H9 (cell line): ENCODE measurements around the gene LDLRAD4. TPM values are rescaled to one million over a fixed set of nuclear protein-coding genes. Genes with fewer than 3 reads are reported as not detected.

ENCODE experiments used
- DNase-seq: peaks from one replicate; pipeline ENCODE4 v3.0.0-alpha.2; 2017
- H2AFZ ChIP-seq: one replicate; pipeline ENCODE4 v1.6.1; 2013; ENCODE audit warnings: mild to moderate bottlenecking, low read length, control low read depth, moderate library complexity
- H2AK5ac ChIP-seq: 2 replicates; pipeline ENCODE4 v1.6.1; 2013; ENCODE audit warnings: low read length, control low read depth, mixed read lengths; ENCODE audit not compliant: insufficient read length
- H2BK120ac ChIP-seq: one replicate; pipeline ENCODE4 v1.6.1; 2013; ENCODE audit warnings: low read depth, mild to moderate bottlenecking, low read length, control low read depth, inconsistent platforms; ENCODE audit not compliant: poor library complexity, severe bottlenecking
- H2BK12ac ChIP-seq: 2 replicates; pipeline ENCODE4 v1.6.1; 2013; ENCODE audit warnings: low read length, control low read depth, mixed read lengths, low read depth; ENCODE audit not compliant: insufficient read length
- H2BK15ac ChIP-seq: 2 replicates; pipeline ENCODE4 v1.6.1; 2013; ENCODE audit warnings: low read depth, low read length, control low read depth
- H2BK20ac ChIP-seq: one replicate; pipeline ENCODE4 v1.6.1; 2013; ENCODE audit warnings: low read depth, mild to moderate bottlenecking, low read length, control low read depth, inconsistent platforms; ENCODE audit not compliant: poor library complexity, severe bottlenecking
- H2BK5ac ChIP-seq: 2 replicates; pipeline ENCODE4 v1.6.1; 2013; ENCODE audit warnings: low read length, control low read depth, mixed read lengths; ENCODE audit not compliant: insufficient read length
- H3K14ac ChIP-seq: 2 replicates; pipeline ENCODE4 v1.6.1; 2013; ENCODE audit warnings: low read length, control low read depth; ENCODE audit not compliant: insufficient read depth
- H3K18ac ChIP-seq: 2 replicates; pipeline ENCODE4 v1.6.1; 2013; ENCODE audit warnings: low read depth, mild to moderate bottlenecking, mixed read lengths, low read length, control low read depth; ENCODE audit not compliant: insufficient read length
- H3K23ac ChIP-seq: 2 replicates; pipeline ENCODE4 v1.6.1; 2013; ENCODE audit warnings: low read length, control low read depth, mixed read lengths, low read depth; ENCODE audit not compliant: insufficient read length
- H3K23me2 ChIP-seq: 2 replicates; pipeline ENCODE4 v1.6.1; 2013; ENCODE audit warnings: low read depth, mild to moderate bottlenecking, mixed read lengths, low read length, control low read depth; ENCODE audit not compliant: insufficient read length, poor library complexity, severe bottlenecking
- H3K27ac ChIP-seq: 2 replicates; pipeline ENCODE4 v1.5.1; 2013; ENCODE audit warnings: low read length, control low read depth, mixed read lengths, low read depth; ENCODE audit not compliant: insufficient read length
- H3K27me3 ChIP-seq: 2 replicates; pipeline ENCODE4 v1.6.1; 2013; ENCODE audit warnings: low read length, control low read depth, inconsistent platforms; ENCODE audit not compliant: insufficient read depth
- H3K4ac ChIP-seq: 2 replicates; pipeline ENCODE4 v1.6.1; 2013; ENCODE audit warnings: low read depth, mild to moderate bottlenecking, control low read depth, inconsistent platforms, low read length, moderate library complexity
- H3K4me1 ChIP-seq: 2 replicates; pipeline ENCODE4 v1.6.1; 2013; ENCODE audit warnings: low read length, control low read depth, inconsistent platforms; ENCODE audit not compliant: insufficient read depth
- H3K4me2 ChIP-seq: 2 replicates; pipeline ENCODE4 v1.6.1; 2013; ENCODE audit warnings: low read length, control low read depth, mixed read lengths; ENCODE audit not compliant: insufficient read length, insufficient read depth
- H3K56ac ChIP-seq: 2 replicates; pipeline ENCODE4 v1.6.1; 2013; ENCODE audit warnings: low read depth, mild to moderate bottlenecking, mixed read lengths, low read length, control low read depth; ENCODE audit not compliant: insufficient read length
- H3K79me1 ChIP-seq: 2 replicates; pipeline ENCODE4 v1.6.1; 2013; ENCODE audit warnings: low read depth, mild to moderate bottlenecking, moderate library complexity, low read length, control low read depth, inconsistent platforms; ENCODE audit not compliant: insufficient read depth, poor library complexity, severe bottlenecking
- H3K79me2 ChIP-seq: 2 replicates; pipeline ENCODE4 v1.6.1; 2013; ENCODE audit warnings: low read length, control low read depth, inconsistent platforms; ENCODE audit not compliant: insufficient read depth
- H3K9ac ChIP-seq: 2 replicates; pipeline ENCODE4 v1.6.1; 2013; ENCODE audit warnings: low read length, control low read depth, mixed read lengths; ENCODE audit not compliant: insufficient read length; ENCODE audit errors: extremely low read depth
- H3K9me3 ChIP-seq: one replicate; pipeline ENCODE4 v1.6.1; 2013; ENCODE audit warnings: low read depth, low read length, inconsistent platforms; ENCODE audit not compliant: control insufficient read depth
- H3T11ph ChIP-seq: one replicate; pipeline ENCODE4 v1.6.1; 2013; ENCODE audit warnings: mild to moderate bottlenecking, low read length, control low read depth, inconsistent platforms
- H4K20me1 ChIP-seq: one replicate; pipeline ENCODE4 v1.6.1; 2013; ENCODE audit not compliant: control insufficient read depth, insufficient read length, insufficient read depth
- H4K5ac ChIP-seq: 2 replicates; pipeline ENCODE4 v1.6.1; 2013; ENCODE audit warnings: low read depth, mild to moderate bottlenecking, mixed read lengths, low read length, control low read depth; ENCODE audit not compliant: insufficient read length
- H4K8ac ChIP-seq: replicated peaks from 2 replicates; pipeline ENCODE4 v1.6.1; 2013; ENCODE audit warnings: low read length, control low read depth, mixed read lengths, low read depth; ENCODE audit not compliant: insufficient read length
- H4K91ac ChIP-seq: 2 replicates; pipeline ENCODE4 v1.6.1; 2013; ENCODE audit warnings: low read depth, mild to moderate bottlenecking, moderate library complexity, mixed read lengths, low read length, control low read depth; ENCODE audit not compliant: insufficient read length
- H3K27ac Mint-ChIP-seq, 3 experiments: 2 replicates in 2 of 3; 3 replicates in 1 of 3; pipeline ENCODE4 v1.8.0; 2020 to 2021; ENCODE audit warnings: mixed read lengths in 3 of 3, mild to moderate bottlenecking in 1 of 3, moderate library complexity in 1 of 3
- H3K27me3 Mint-ChIP-seq: 2 replicates; pipeline ENCODE4 v1.8.0; 2021; ENCODE audit warnings: low read depth, mild to moderate bottlenecking, moderate library complexity, mixed read lengths
- H3K36me3 Mint-ChIP-seq, 3 experiments: 2 replicates in 2 of 3; 3 replicates in 1 of 3; pipeline ENCODE4 v1.8.0; 2020 to 2021; ENCODE audit warnings: low read depth in 3 of 3, mixed read lengths in 3 of 3; ENCODE audit not compliant: insufficient read depth in 1 of 3
- H3K4me1 Mint-ChIP-seq, 2 experiments: 2 replicates each; pipeline ENCODE4 v1.8.0; 2020; ENCODE audit warnings: mixed read lengths in 2 of 2
- H3K4me3 Mint-ChIP-seq, 2 experiments: 2 replicates in 1 of 2; 3 replicates in 1 of 2; pipeline ENCODE4 v1.8.0; 2020 to 2021; ENCODE audit warnings: mild to moderate bottlenecking in 2 of 2, mixed read lengths in 2 of 2, moderate library complexity in 1 of 2
- H3K9me3 Mint-ChIP-seq, 2 experiments: 2 replicates in 1 of 2; 3 replicates in 1 of 2; pipeline ENCODE4 v1.8.0; 2020; ENCODE audit warnings: mild to moderate bottlenecking in 2 of 2, mixed read lengths in 2 of 2, moderate library complexity in 1 of 2
- CTCF ChIP-seq: fragments of 200-600 bp; sonication (generic); conservative IDR thresholded peaks from 3 replicates; pipeline ENCODE4 v1.8.0; 2021; ENCODE audit warnings: antibody characterized with exemption, mild to moderate bottlenecking
- WGBS: extraction: QIAGEN DNeasy Blood & Tissue Kit; methylation state at CpG from one replicate; pipeline ENCODE4 v1.1.7; 2013; ENCODE audit warnings: missing lambda C conversion rate, low lambda C conversion rate, mixed read lengths; ENCODE audit not compliant: insufficient read length; ENCODE audit errors: extremely low coverage; 5-methylcytosine and 5-hydroxymethylcytosine counted together
- total RNA-seq: library from RNA; stranded (reverse); gene quantifications from 2 replicates; pipeline ENCODE4 v1.2.1, GENCODE V29; 2021

The LDLRAD4 gene
- total RNA-seq, 1 experiment from 2014 or later, result 3.9 TPM

- no peak overlapping the region for H3K23ac ChIP-seq
- TF ChIP-seq CTCF, result no peak
- H4K5ac ChIP-seq, result no peak overlapping the region
- H2BK12ac ChIP-seq, result no peak overlapping the region
- Mint-ChIP-seq H3K36me3 (no peaks in the 10 kb centered on the region), H3K4me3 (no peak overlapping the region), H3K27me3 (no peaks in the 10 kb centered on the region), H3K27ac (no peak overlapping the region; a peak in 1 of 7 replicates), H3K9me3 (no peaks in the 10 kb centered on the region), H3K4me1 (peaks cover 6 to 10% of the 10 kb centered on the region in 2 experiments)
- no peaks in the 10 kb centered on the region for H3K4me1 ChIP-seq
- H3K9ac ChIP-seq, result no peak overlapping the region
- DNase-seq, result no peak
- no peak overlapping the region for H3K18ac ChIP-seq
- no peak overlapping the region for H3K56ac ChIP-seq
- no peak overlapping the region for H2BK20ac ChIP-seq
- no peak overlapping the region for H2BK5ac ChIP-seq
- H2BK120ac ChIP-seq, result no peak overlapping the region
- H3K27ac ChIP-seq, result no peak overlapping the region
- no peak overlapping the region for H3K4ac ChIP-seq
- H3T11ph ChIP-seq, result no peak overlapping the region
- no peaks in the 10 kb centered on the region for H3K79me2 ChIP-seq
- WGBS, result no CpG with 5 or more reads among the region's 8 CpGs
- no peak overlapping the region for H4K91ac ChIP-seq
- no peaks in the 10 kb centered on the region for H3K9me3 ChIP-seq
- no peak overlapping the region for H2AK5ac ChIP-seq
- H4K8ac ChIP-seq, result no peak overlapping the region
- H3K4me2 ChIP-seq, result no peak overlapping the region
- no peaks in the 10 kb centered on the region for H3K79me1 ChIP-seq
- H2AFZ ChIP-seq, result no peak overlapping the region
- H2BK15ac ChIP-seq, result no peak overlapping the region
- H4K20me1 ChIP-seq, result no peaks in the 10 kb centered on the region
- H3K14ac ChIP-seq, result no peak overlapping the region
- H3K27me3 ChIP-seq, result no peaks in the 10 kb centered on the region
- H3K23me2 ChIP-seq, result no peaks in the 10 kb centered on the region
These were observed 174.3 kb downstream of the LDLRAD4 start for GRCh38 chr18:13392899-13393298.
